ENCODE measurements around the gene GBGT1.

DNA sequence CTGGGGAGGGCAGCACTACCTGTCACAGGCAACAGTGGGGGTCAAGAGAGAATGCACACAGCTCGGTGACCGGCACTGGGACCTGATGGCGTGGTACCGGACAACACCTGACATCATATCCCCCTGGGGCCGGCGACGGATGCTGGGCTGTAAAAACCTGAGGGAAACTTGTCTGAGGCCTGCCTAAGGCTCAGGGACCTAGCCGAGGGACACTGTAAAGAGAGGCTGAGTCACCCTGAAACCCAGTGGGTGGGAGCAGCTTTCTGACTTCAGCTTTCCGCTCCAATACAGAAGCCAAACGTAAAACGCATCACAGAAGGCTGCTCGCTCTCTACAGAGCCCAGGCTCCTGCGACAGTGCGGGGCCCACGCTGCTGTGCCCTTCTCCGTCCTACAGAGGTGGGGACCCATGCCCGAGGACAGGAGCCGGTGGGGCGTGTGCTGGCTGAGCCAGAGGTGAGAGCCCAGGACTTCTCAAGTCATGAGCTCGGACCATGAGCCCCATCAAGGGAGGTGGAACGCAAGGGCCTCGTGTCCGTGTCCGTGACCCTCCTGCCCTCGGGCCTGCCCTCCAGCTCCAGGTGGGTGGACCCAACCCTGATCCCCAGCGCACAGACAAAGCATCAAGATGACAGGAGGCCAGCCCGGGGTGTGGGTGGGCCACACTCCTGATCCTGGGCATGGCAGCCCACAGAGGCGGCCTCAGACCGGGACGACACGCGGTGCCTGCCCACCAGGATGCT, 47.9 kb downstream of the GBGT1 start:
- TF ChIP-seq CTCF (conservative IDR thresholded peaks at IDR 0.05; ENCODE audit: low read depth, low read length) (no peak), POLR2A (IDR thresholded peaks at IDR 0.05; ENCODE audit: low read depth, low read length) (no peak), MXI1 (IDR thresholded peaks at IDR 0.05; ENCODE audit: borderline replicate concordance, low read depth, low read length) (no peak), FOS (IDR thresholded peaks at IDR 0.05; ENCODE audit: low read depth, low read length) (no peak), CEBPB (IDR thresholded peaks at IDR 0.05; ENCODE audit: low read depth, low read length) (no peak), NFE2L2 (IDR thresholded peaks at IDR 0.05; ENCODE audit: low read depth, low read length) (no peak)
